Neural progenitor cell (in vitro differentiated cells): ENCODE measurements around the gene GAS6. TPM values are rescaled to one million over a fixed set of nuclear protein-coding genes. Genes with fewer than 3 reads are reported as not detected.
"Not testable (repeated sequence)": the region's sequence is repeated elsewhere in the genome, so short reads cannot be mapped to it uniquely, and the experiment has no call there.

Source experiments
- DNase-seq: peaks from one replicate; pipeline ENCODE4 v3.0.0-alpha.2; 2016; ENCODE audit warnings: low spot score
- H2AFZ ChIP-seq: fragments of 200-600 bp; sonication (generic); replicated peaks from 2 replicates; pipeline ENCODE4 v1.6.1; 2016; ENCODE audit warnings: antibody characterized with exemption
- H3F3A ChIP-seq: fragments of 200-600 bp; sonication (generic); 2 replicates; pipeline ENCODE4 v1.6.1; 2016; ENCODE audit warnings: antibody characterized with exemption, low read depth
- H3K27ac ChIP-seq: fragments of 200-600 bp; sonication (generic); 2 replicates; pipeline ENCODE4 v1.5.1; 2016; ENCODE audit warnings: mild to moderate bottlenecking
- H3K27me3 ChIP-seq: fragments of 200-600 bp; sonication (generic); 2 replicates; pipeline ENCODE4 v1.6.1; 2016; ENCODE audit warnings: mild to moderate bottlenecking, moderate library complexity
- H3K36me3 ChIP-seq: fragments of 200-600 bp; sonication (generic); 2 replicates; pipeline ENCODE4 v1.5.1; 2016
- H3K4me1 ChIP-seq: fragments of 200-600 bp; sonication (generic); 2 replicates; pipeline ENCODE4 v1.6.1; 2016; ENCODE audit warnings: mixed run types
- H3K4me2 ChIP-seq: fragments of 200-600 bp; sonication (generic); 2 replicates; pipeline ENCODE4 v1.6.1; 2016
- H3K4me3 ChIP-seq: fragments of 200-600 bp; sonication (generic); 2 replicates; pipeline ENCODE4 v1.5.1; 2016
- H3K79me2 ChIP-seq: fragments of 200-600 bp; sonication (generic); 2 replicates; pipeline ENCODE4 v1.6.1; 2016; ENCODE audit warnings: low read depth
- H3K9ac ChIP-seq: fragments of 200-600 bp; sonication (generic); 2 replicates; pipeline ENCODE4 v1.6.1; 2016
- H3K9me3 ChIP-seq: fragments of 200-600 bp; sonication (generic); 2 replicates; pipeline ENCODE4 v1.5.1; 2016; ENCODE audit warnings: low read depth
- H4K20me1 ChIP-seq: fragments of 200-600 bp; sonication (generic); 2 replicates; pipeline ENCODE4 v1.6.1; 2016; ENCODE audit warnings: low read depth
- H3K27ac Mint-ChIP-seq: 3 replicates; pipeline ENCODE4 v1.8.0; 2021; ENCODE audit warnings: mixed read lengths
- H3K27me3 Mint-ChIP-seq: 2 replicates; pipeline ENCODE4 v1.8.0; 2022; ENCODE audit warnings: low read depth, mild to moderate bottlenecking, inconsistent platforms, moderate library complexity, mixed read lengths; ENCODE audit not compliant: insufficient read depth
- H3K36me3 Mint-ChIP-seq: 3 replicates; pipeline ENCODE4 v1.8.0; 2021; ENCODE audit warnings: mixed read lengths
- H3K4me1 Mint-ChIP-seq: 3 replicates; pipeline ENCODE4 v1.8.0; 2021; ENCODE audit warnings: mixed read lengths
- H3K4me3 Mint-ChIP-seq: 3 replicates; pipeline ENCODE4 v1.8.0; 2021; ENCODE audit warnings: mild to moderate bottlenecking, moderate library complexity, mixed read lengths
- H3K9me3 Mint-ChIP-seq: 3 replicates; pipeline ENCODE4 v1.8.0; 2020; ENCODE audit warnings: mixed read lengths
- EZH2 ChIP-seq: fragments of 200-600 bp; sonication (generic); IDR thresholded peaks from 2 replicates; pipeline ENCODE4 v1.6.1; 2017; ENCODE audit warnings: antibody characterized with exemption, mild to moderate bottlenecking, moderate library complexity
- EZH2phosphoT487 ChIP-seq: fragments of 200-600 bp; sonication (generic); IDR thresholded peaks from 2 replicates; pipeline ENCODE4 v1.6.1; 2017; ENCODE audit warnings: antibody characterized with exemption
- total RNA-seq: library from RNA; depleted of rRNA; stranded (reverse); fragments of >200 nt; gene quantifications from 2 replicates; pipeline ENCODE4 v1.2.3, GENCODE V29; 2015; ENCODE audit warnings: low replicate concordance
- TF ChIP-seq, protein P1 (sequence below): fragments of 200-600 bp; sonication (generic); IDR thresholded peaks from 2 replicates; pipeline ENCODE4 v1.5.1; 2017; ENCODE audit warnings: antibody characterized with exemption, mild to moderate bottlenecking

The GAS6 gene
- total RNA-seq, 1 donor from 2014 or later = 12.8 TPM

DNA sequence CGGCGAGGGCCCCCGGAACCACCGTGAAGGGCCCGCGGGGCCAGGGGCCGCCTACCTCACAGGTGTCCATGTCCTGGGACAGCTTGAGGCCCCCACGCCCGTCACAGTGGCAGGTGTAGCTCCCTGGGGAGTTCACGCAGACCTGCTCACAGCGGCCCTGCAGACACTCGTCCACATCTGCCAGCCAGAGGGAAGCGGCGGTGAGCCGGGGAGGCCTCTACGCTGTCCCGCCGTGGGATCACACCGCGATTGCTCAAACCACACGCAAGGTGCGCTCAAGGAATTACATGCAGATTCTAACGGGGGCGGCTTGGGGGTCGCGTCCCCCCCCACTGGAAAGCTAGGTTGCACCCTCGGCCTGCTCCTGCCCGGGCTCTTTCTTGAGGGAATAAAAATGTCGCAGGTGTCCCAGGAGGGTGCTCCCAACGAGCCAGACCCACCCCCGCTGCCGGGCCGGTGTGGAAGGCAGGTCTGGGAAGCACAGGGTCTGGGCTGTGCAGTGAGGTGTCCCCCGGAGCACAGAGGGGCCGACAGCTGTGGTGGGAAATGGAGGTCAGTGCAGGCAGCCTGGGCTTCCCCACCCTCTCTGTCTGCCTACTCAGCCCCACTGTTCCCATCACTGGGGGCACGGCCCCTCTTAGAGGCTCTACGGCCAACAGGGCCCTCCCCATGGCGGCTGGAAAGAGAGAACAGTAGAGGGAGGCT lies 29.2 kb downstream of the GAS6 start:
- H3K36me3 ChIP-seq = no peaks in the 10 kb centered on the region
- H3F3A ChIP-seq = no peaks in the 10 kb centered on the region
- H3K4me1 ChIP-seq = peaks cover 15% of the 10 kb centered on the region
- H3K36me3 Mint-ChIP-seq = no peaks in the 10 kb centered on the region
- no peak overlapping the region for H3K4me3 ChIP-seq
- H3K27me3 ChIP-seq = no peaks in the 10 kb centered on the region
- peaks cover 18% of the 10 kb centered on the region for H3K4me1 Mint-ChIP-seq
- H3K27ac ChIP-seq = no peak overlapping the region
- no peak overlapping the region for H3K4me2 ChIP-seq
- H3K27me3 Mint-ChIP-seq = peaks cover 6% of the 10 kb centered on the region
- DNase-seq = no peak
- no peaks in the 10 kb centered on the region for H3K79me2 ChIP-seq
- peak overlapping the region; percentile 72 for H3K27ac Mint-ChIP-seq
- H4K20me1 ChIP-seq = no peaks in the 10 kb centered on the region
- H3K9me3 ChIP-seq = no peaks in the 10 kb centered on the region
- no peak overlapping the region for H3K9ac ChIP-seq
- no peak overlapping the region for H2AFZ ChIP-seq
- no peak for TF ChIP-seq EZH2phosphoT487
- no peak for TF ChIP-seq EZH2
- TF ChIP-seq, protein P1, sequence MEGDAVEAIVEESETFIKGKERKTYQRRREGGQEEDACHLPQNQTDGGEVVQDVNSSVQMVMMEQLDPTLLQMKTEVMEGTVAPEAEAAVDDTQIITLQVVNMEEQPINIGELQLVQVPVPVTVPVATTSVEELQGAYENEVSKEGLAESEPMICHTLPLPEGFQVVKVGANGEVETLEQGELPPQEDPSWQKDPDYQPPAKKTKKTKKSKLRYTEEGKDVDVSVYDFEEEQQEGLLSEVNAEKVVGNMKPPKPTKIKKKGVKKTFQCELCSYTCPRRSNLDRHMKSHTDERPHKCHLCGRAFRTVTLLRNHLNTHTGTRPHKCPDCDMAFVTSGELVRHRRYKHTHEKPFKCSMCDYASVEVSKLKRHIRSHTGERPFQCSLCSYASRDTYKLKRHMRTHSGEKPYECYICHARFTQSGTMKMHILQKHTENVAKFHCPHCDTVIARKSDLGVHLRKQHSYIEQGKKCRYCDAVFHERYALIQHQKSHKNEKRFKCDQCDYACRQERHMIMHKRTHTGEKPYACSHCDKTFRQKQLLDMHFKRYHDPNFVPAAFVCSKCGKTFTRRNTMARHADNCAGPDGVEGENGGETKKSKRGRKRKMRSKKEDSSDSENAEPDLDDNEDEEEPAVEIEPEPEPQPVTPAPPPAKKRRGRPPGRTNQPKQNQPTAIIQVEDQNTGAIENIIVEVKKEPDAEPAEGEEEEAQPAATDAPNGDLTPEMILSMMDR = no peak
- H3K4me3 Mint-ChIP-seq = peak overlapping the region; percentile 53
- no peaks in the 10 kb centered on the region for H3K9me3 Mint-ChIP-seq

DNA sequence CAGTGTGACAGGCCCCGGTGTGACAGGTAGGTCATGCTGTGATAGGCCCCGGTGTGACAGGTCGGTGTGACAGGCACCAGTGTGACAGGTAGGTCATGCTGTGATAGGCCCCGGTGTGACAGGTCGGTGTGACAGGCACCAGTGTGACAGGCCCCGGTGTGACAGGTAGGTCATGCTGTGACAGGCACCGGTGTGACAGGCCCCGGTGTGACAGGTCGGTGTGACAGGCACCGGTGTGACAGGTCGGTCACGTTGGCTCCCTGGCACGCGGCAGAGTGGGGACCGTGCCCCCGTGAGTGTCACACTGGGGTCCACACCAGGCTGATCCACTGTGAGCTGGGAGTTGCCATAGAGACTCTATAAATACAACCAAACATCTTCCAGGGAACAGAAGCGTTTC lies 29.9 kb downstream of the GAS6 start:
- not testable (repeated sequence) for H3K36me3 Mint-ChIP-seq, H3K27me3 Mint-ChIP-seq, H3F3A ChIP-seq, H4K20me1 ChIP-seq, H3K27ac ChIP-seq, H3K4me2 ChIP-seq, H3K9me3 ChIP-seq, H3K27me3 ChIP-seq, H3K27ac Mint-ChIP-seq, H3K9me3 Mint-ChIP-seq, H3K4me3 ChIP-seq, H3K9ac ChIP-seq, H3K4me3 Mint-ChIP-seq, H3K36me3 ChIP-seq, H2AFZ ChIP-seq, H3K79me2 ChIP-seq, DNase-seq
- H3K4me1 Mint-ChIP-seq = peaks cover 18% of the 10 kb centered on the region
- peaks cover 15% of the 10 kb centered on the region for H3K4me1 ChIP-seq

- no peak overlapping the region for H3K4me3 Mint-ChIP-seq
- Histone ChIP-seq H3K9me3 (no peaks in the 10 kb centered on the region), H3K9ac (no peak overlapping the region), H3K4me3 (no peak overlapping the region), H3K4me2 (no peak overlapping the region), H2AFZ (no peak overlapping the region), H4K20me1 (no peaks in the 10 kb centered on the region), H3F3A (no peaks in the 10 kb centered on the region), H3K79me2 (no peaks in the 10 kb centered on the region), H3K27ac (no peak overlapping the region), H3K27me3 (no peaks in the 10 kb centered on the region), H3K4me1 (peaks cover 15% of the 10 kb centered on the region), H3K36me3 (no peaks in the 10 kb centered on the region)
- no peak overlapping the region for H3K27ac Mint-ChIP-seq
- peaks cover 18% of the 10 kb centered on the region for H3K4me1 Mint-ChIP-seq
- peaks cover 6% of the 10 kb centered on the region for H3K27me3 Mint-ChIP-seq
- TF ChIP-seq EZH2phosphoT487 = no peak
- TF ChIP-seq, protein P1 = no peak
- TF ChIP-seq EZH2 = no peak
- no peaks in the 10 kb centered on the region for H3K9me3 Mint-ChIP-seq
- H3K36me3 Mint-ChIP-seq = no peaks in the 10 kb centered on the region
- DNase-seq = no peak
Measured at GRCh38 chr13:113833111-113833830, 30.6 kb downstream of the GAS6 start.

GRCh38 chr13:113832631-113833030 lies 31.2 kb downstream of the GAS6 start:
- Histone ChIP-seq H3K79me2 (no peaks in the 10 kb centered on the region), H3K36me3 (no peaks in the 10 kb centered on the region), H3K9ac (no peak overlapping the region), H3K4me3 (no peak overlapping the region), H3K4me2 (no peak overlapping the region), H3F3A (no peaks in the 10 kb centered on the region), H2AFZ (no peak overlapping the region), H4K20me1 (no peaks in the 10 kb centered on the region), H3K9me3 (no peaks in the 10 kb centered on the region), H3K4me1 (peaks cover 15% of the 10 kb centered on the region), H3K27me3 (no peaks in the 10 kb centered on the region), H3K27ac (no peak overlapping the region)
- peaks cover 6% of the 10 kb centered on the region for H3K27me3 Mint-ChIP-seq
- no peak for DNase-seq
- no peak overlapping the region for H3K27ac Mint-ChIP-seq
- no peak overlapping the region for H3K4me3 Mint-ChIP-seq
- no peaks in the 10 kb centered on the region for H3K9me3 Mint-ChIP-seq
- peaks cover 14% of the 10 kb centered on the region for H3K4me1 Mint-ChIP-seq
- peaks cover 2% of the 10 kb centered on the region for H3K36me3 Mint-ChIP-seq
- TF ChIP-seq EZH2phosphoT487 = no peak
- TF ChIP-seq, protein P1 = no peak
- no peak for TF ChIP-seq EZH2
